Measurements from ENCODE around the gene CHRND.

- TF ChIP-seq ZNF747 (tag by site-specific recombination; IDR thresholded peaks at IDR 0.05) (no peak), ZNF121 (tag by site-specific recombination; IDR thresholded peaks at IDR 0.05) (no peak), ZNF184 (tag by site-specific recombination; IDR thresholded peaks at IDR 0.05) (no peak), CTCF (tag by site-specific recombination; IDR thresholded peaks at IDR 0.05) (no peak), GLIS1 (tag by site-specific recombination; IDR thresholded peaks at IDR 0.05) (no peak), ZNF398 (tag by site-specific recombination; IDR thresholded peaks at IDR 0.05) (no peak), ZNF138 (tag by site-specific recombination; IDR thresholded peaks at IDR 0.05; ENCODE audit: borderline replicate concordance) (no peak), KLF8 (tag by site-specific recombination; IDR thresholded peaks at IDR 0.05) (no peak)
- TF ChIP-seq, protein P1, sequence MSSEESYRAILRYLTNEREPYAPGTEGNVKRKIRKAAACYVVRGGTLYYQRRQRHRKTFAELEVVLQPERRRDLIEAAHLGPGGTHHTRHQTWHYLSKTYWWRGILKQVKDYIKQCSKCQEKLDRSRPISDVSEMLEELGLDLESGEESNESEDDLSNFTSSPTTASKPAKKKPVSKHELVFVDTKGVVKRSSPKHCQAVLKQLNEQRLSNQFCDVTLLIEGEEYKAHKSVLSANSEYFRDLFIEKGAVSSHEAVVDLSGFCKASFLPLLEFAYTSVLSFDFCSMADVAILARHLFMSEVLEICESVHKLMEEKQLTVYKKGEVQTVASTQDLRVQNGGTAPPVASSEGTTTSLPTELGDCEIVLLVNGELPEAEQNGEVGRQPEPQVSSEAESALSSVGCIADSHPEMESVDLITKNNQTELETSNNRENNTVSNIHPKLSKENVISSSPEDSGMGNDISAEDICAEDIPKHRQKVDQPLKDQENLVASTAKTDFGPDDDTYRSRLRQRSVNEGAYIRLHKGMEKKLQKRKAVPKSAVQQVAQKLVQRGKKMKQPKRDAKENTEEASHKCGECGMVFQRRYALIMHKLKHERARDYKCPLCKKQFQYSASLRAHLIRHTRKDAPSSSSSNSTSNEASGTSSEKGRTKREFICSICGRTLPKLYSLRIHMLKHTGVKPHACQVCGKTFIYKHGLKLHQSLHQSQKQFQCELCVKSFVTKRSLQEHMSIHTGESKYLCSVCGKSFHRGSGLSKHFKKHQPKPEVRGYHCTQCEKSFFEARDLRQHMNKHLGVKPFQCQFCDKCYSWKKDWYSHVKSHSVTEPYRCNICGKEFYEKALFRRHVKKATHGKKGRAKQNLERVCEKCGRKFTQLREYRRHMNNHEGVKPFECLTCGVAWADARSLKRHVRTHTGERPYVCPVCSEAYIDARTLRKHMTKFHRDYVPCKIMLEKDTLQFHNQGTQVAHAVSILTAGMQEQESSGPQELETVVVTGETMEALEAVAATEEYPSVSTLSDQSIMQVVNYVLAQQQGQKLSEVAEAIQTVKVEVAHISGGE (tag by site-specific recombination; conservative IDR thresholded peaks at IDR 0.05; ENCODE audit: low read depth), result no peak
- TF ChIP-seq, protein P2, sequence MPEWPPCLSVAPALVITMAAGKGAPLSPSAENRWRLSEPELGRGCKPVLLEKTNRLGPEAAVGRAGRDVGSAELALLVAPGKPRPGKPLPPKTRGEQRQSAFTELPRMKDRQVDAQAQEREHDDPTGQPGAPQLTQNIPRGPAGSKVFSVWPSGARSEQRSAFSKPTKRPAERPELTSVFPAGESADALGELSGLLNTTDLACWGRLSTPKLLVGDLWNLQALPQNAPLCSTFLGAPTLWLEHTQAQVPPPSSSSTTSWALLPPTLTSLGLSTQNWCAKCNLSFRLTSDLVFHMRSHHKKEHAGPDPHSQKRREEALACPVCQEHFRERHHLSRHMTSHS (tag by site-specific recombination; IDR thresholded peaks at IDR 0.05), result no peak
Measured at GRCh38 chr2:232575404-232575746, 49.4 kb downstream of the CHRND start.
